Measurements from ENCODE around the gene BEND7. TPM values are rescaled to one million over a fixed set of nuclear protein-coding genes. Genes with fewer than 3 reads are reported as not detected.

The BEND7 gene
- total RNA-seq, 1 donor from 2014 or later = 31.1 TPM

DNA sequence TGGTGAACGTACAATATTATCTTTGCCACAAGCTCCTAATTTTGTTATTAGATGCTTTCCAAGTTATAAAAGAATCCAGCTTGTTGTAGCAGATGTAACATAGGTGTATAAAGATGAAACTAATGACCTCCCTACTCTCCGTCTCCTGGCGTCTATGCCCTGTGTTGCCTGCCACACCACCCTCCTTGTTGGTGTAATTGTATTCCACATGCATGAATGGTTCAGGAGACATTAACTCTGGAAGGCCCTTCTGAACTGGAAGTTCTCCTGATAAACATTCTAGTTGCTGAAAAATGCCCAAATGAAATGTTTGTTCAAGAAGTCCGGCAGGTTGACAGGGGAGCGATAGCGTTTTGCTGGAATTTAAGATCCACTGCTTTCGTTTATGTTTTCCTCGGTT lies 126.8 kb downstream of the BEND7 start:
- TF ChIP-seq CTCF (IDR thresholded peaks at IDR 0.05) = no peak
- DNase-seq = no peak
- Histone ChIP-seq H3K27ac (no peak overlapping the region), H3K36me3 (no peaks in the 10 kb centered on the region), H3K9me3 (no peaks in the 10 kb centered on the region), H3K27me3 (no peaks in the 10 kb centered on the region), H3K4me3 (no peak overlapping the region), H3K4me1 (no peaks in the 10 kb centered on the region)
- no peak for ATAC-seq
- intact Hi-C loops (cut with DNase I) = no loop called here

DNA sequence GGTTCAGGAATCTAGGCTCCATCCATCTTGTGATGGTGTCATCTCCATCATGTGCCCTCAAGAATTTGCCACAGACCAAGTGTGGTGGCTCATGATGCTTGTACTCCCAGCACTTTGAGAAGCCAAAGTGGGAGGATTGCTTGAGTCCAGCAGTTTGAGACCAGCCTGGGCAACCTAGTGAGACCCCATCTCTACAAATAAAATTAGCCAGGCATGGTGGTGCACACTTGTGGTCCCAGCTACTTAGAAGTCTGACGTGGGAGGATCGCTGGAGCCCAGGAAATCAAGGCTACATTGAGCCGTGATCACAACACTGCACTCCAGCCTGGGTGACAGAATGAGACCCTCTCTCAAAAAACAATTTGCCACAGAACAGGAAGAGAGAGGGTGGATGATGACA lies 127.7 kb downstream of the BEND7 start:
- no peak for ATAC-seq
- H3K27me3 ChIP-seq = no peaks in the 10 kb centered on the region
- H3K4me1 ChIP-seq = no peaks in the 10 kb centered on the region
- DNase-seq = no peak
- H3K36me3 ChIP-seq = no peaks in the 10 kb centered on the region
- no peak for TF ChIP-seq CTCF (IDR thresholded peaks at IDR 0.05)
- intact Hi-C loops (cut with DNase I) = no loop called here
- H3K4me3 ChIP-seq = no peak overlapping the region
- no peaks in the 10 kb centered on the region for H3K9me3 ChIP-seq
- H3K27ac ChIP-seq = no peak overlapping the region

GRCh38 chr10:13400196-13400965 lies 128.4 kb downstream of the BEND7 start:
- H3K4me1 ChIP-seq = no peaks in the 10 kb centered on the region
- no peak overlapping the region for H3K4me3 ChIP-seq
- TF ChIP-seq CTCF (IDR thresholded peaks at IDR 0.05) = no peak
- H3K36me3 ChIP-seq = no peaks in the 10 kb centered on the region
- H3K27me3 ChIP-seq = no peaks in the 10 kb centered on the region
- no peak for ATAC-seq
- DNase-seq = no peak
- H3K9me3 ChIP-seq = no peaks in the 10 kb centered on the region
- H3K27ac ChIP-seq = no peak overlapping the region
- intact Hi-C loops (cut with DNase I) = no loop called here

GRCh38 chr10:13399752-13400151 lies 129.1 kb downstream of the BEND7 start:
- Histone ChIP-seq H3K27me3 (no peaks in the 10 kb centered on the region), H3K9me3 (no peaks in the 10 kb centered on the region), H3K27ac (no peak overlapping the region), H3K36me3 (no peaks in the 10 kb centered on the region), H3K4me1 (no peaks in the 10 kb centered on the region), H3K4me3 (no peak overlapping the region)
- ATAC-seq (no peak), DNase-seq (no peak)
- intact Hi-C loops (cut with DNase I) = no loop called here
- no peak for TF ChIP-seq CTCF (IDR thresholded peaks at IDR 0.05)

DNA sequence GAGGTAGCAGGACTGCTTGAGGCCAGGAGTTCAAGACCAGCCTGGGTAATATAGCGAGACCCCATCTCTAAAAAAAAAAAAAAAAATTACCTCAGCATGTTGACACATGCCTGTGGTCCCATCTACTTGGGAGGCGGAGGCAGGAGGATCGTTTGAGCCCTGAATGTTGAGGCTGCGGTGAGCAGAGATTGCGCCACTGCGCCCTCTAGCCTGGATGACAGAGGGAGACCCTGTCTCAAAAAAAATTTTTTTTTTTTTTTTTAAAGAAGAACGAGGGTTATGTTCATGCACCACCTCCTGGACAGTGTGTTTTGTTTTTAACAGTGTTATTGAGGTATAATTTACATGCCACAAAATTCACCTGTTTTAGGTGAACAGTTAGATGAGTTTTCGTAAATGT lies 129.6 kb downstream of the BEND7 start:
- H3K9me3 ChIP-seq = no peaks in the 10 kb centered on the region
- ATAC-seq (no peak), DNase-seq (no peak)
- H3K4me3 ChIP-seq = no peak overlapping the region
- intact Hi-C loops (cut with DNase I) = no loop called here
- no peaks in the 10 kb centered on the region for H3K36me3 ChIP-seq
- H3K27ac ChIP-seq = no peak overlapping the region
- H3K4me1 ChIP-seq = no peaks in the 10 kb centered on the region
- H3K27me3 ChIP-seq = no peaks in the 10 kb centered on the region
- no peak for TF ChIP-seq CTCF (IDR thresholded peaks at IDR 0.05)

DNA sequence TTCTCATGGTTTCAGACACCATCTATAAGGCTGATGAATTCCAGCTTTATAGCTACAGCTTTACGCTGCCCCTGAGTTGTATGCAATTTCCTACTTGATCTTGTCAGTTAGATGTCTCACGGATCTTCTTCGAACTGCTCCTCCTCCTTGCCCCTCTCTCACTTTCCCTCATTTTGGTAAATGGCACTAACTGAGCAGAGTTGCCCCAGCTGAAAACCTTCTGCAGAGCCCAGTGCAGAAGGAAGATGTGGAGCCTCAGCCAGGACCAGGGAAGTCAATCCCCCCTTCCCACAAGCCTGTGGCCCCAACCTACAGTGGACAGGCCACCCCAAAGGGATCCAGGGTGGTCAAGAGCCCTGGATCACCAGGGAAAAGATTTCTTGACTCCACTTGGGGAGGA lies 131.8 kb downstream of the BEND7 start:
- Histone ChIP-seq H3K36me3 (no peaks in the 10 kb centered on the region), H3K27me3 (no peaks in the 10 kb centered on the region), H3K4me3 (no peak overlapping the region), H3K27ac (no peak overlapping the region), H3K9me3 (no peaks in the 10 kb centered on the region), H3K4me1 (no peaks in the 10 kb centered on the region)
- DNase-seq (no peak), ATAC-seq (no peak)
- no peak for TF ChIP-seq CTCF (IDR thresholded peaks at IDR 0.05)
- intact Hi-C loops (cut with DNase I) = no loop called here

All from upper lobe of right lung (tissue), 1 donor.